Measurements from ENCODE around the gene IKZF1.

- TF ChIP-seq, protein P1, sequence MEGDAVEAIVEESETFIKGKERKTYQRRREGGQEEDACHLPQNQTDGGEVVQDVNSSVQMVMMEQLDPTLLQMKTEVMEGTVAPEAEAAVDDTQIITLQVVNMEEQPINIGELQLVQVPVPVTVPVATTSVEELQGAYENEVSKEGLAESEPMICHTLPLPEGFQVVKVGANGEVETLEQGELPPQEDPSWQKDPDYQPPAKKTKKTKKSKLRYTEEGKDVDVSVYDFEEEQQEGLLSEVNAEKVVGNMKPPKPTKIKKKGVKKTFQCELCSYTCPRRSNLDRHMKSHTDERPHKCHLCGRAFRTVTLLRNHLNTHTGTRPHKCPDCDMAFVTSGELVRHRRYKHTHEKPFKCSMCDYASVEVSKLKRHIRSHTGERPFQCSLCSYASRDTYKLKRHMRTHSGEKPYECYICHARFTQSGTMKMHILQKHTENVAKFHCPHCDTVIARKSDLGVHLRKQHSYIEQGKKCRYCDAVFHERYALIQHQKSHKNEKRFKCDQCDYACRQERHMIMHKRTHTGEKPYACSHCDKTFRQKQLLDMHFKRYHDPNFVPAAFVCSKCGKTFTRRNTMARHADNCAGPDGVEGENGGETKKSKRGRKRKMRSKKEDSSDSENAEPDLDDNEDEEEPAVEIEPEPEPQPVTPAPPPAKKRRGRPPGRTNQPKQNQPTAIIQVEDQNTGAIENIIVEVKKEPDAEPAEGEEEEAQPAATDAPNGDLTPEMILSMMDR (IDR thresholded peaks at IDR 0.05 in 8 of 11, conservative IDR thresholded peaks at IDR 0.05 in 3 of 11): no peak
- TF ChIP-seq POLR2A (IDR thresholded peaks at IDR 0.05) (no peak), POLR2AphosphoS5 (IDR thresholded peaks at IDR 0.05) (no peak)
Observed at GRCh38 chr7:50399635-50400034, 95.1 kb downstream of the IKZF1 start.
